GM23248 (cell line): Measurements from ENCODE around the gene REL. TPM values are rescaled to one million over a fixed set of nuclear protein-coding genes. Genes with fewer than 3 reads are reported as not detected.
"Not testable (repeated sequence)": the region's sequence is repeated elsewhere in the genome, so short reads cannot be mapped to it uniquely, and the experiment has no call there.

ENCODE experiments used
- DNase-seq: peaks from one replicate; pipeline ENCODE4 v3.0.0-alpha.2; 2015
- H2AFZ ChIP-seq: fragments of 200-600 bp; sonication (generic); 2 replicates; pipeline ENCODE4 v1.6.1; 2016; ENCODE audit warnings: antibody characterized with exemption
- H3F3A ChIP-seq: fragments of 200-600 bp; sonication (generic); 2 replicates; pipeline ENCODE4 v1.6.1; 2016; ENCODE audit warnings: mild to moderate bottlenecking, antibody characterized with exemption, mixed run types; ENCODE audit not compliant: insufficient read depth
- H3K27ac ChIP-seq: fragments of 200-600 bp; sonication (generic); 2 replicates; pipeline ENCODE4 v1.5.1; 2016; ENCODE audit warnings: mild to moderate bottlenecking
- H3K27me3 ChIP-seq: fragments of 200-600 bp; sonication (generic); replicated peaks from 2 replicates; pipeline ENCODE4 v1.6.1; 2016; ENCODE audit warnings: mild to moderate bottlenecking; ENCODE audit not compliant: insufficient read depth
- H3K36me3 ChIP-seq: fragments of 200-600 bp; sonication (generic); 2 replicates; pipeline ENCODE4 v1.6.1; 2016; ENCODE audit warnings: low read depth, mild to moderate bottlenecking
- H3K4me1 ChIP-seq: fragments of 200-600 bp; sonication (generic); 2 replicates; pipeline ENCODE4 v1.6.1; 2016; ENCODE audit warnings: mild to moderate bottlenecking; ENCODE audit not compliant: insufficient read depth
- H3K4me2 ChIP-seq: fragments of 200-600 bp; sonication (generic); one replicate; pipeline ENCODE4 v1.6.1; 2016; ENCODE audit warnings: mild to moderate bottlenecking; ENCODE audit not compliant: unreplicated experiment
- H3K4me3 ChIP-seq: fragments of 200-600 bp; sonication (generic); 2 replicates; pipeline ENCODE4 v1.5.1; 2016; ENCODE audit warnings: mild to moderate bottlenecking
- H3K79me2 ChIP-seq: fragments of 200-600 bp; sonication (generic); 2 replicates; pipeline ENCODE4 v1.6.1; 2016; ENCODE audit warnings: mild to moderate bottlenecking; ENCODE audit not compliant: insufficient read depth
- H3K9ac ChIP-seq: fragments of 200-600 bp; sonication (generic); 2 replicates; pipeline ENCODE4 v1.6.1; 2016; ENCODE audit warnings: mild to moderate bottlenecking
- H3K9me2 ChIP-seq: fragments of 200-600 bp; sonication (generic); 2 replicates; pipeline ENCODE4 v1.6.1; 2016; ENCODE audit warnings: mixed run types, mild to moderate bottlenecking, moderate library complexity; ENCODE audit not compliant: insufficient read depth
- H3K9me3 ChIP-seq: fragments of 200-600 bp; sonication (generic); one replicate; pipeline ENCODE4 v1.6.1; 2017; ENCODE audit warnings: low read depth
- H4K20me1 ChIP-seq: fragments of 200-600 bp; sonication (generic); 2 replicates; pipeline ENCODE4 v1.6.0; 2016; ENCODE audit not compliant: insufficient read depth
- EZH2 ChIP-seq: fragments of 200-600 bp; sonication (generic); IDR thresholded peaks from 2 replicates; pipeline ENCODE4 v1.6.1; 2018; ENCODE audit warnings: antibody characterized with exemption, mild to moderate bottlenecking; ENCODE audit not compliant: insufficient read depth, poor library complexity, severe bottlenecking
- EZH2phosphoT487 ChIP-seq: fragments of 200-600 bp; sonication (generic); IDR thresholded peaks from 2 replicates; pipeline ENCODE4 v1.6.1; 2018; ENCODE audit warnings: antibody characterized with exemption, moderate library complexity, mild to moderate bottlenecking, low read depth; ENCODE audit not compliant: insufficient read depth
- WGBS, 2 experiments: methylation state at CpG; one replicate each; pipeline ENCODE4 v1.1.6; 2015 to 2017; ENCODE audit warnings: low lambda C conversion rate in 2 of 2, low coverage in 1 of 2; ENCODE audit errors: missing lambda C conversion rate in 2 of 2; 5-methylcytosine and 5-hydroxymethylcytosine counted together
- in situ Hi-C: fragments of 300-500 bp; cut with MboI; formaldehyde crosslinking; loops from 2 replicates; pipeline ENCODE4 v1.15.0; 2020
- polyA plus RNA-seq: library from polyadenylated mRNA; unstranded; fragments of >200 nt; fragmentation: Nextera tagmentation; extraction: Ambion mirVana; gene quantifications from 2 replicates; pipeline ENCODE4 v1.2.1, GENCODE V29; 2016
- total RNA-seq: library from RNA; depleted of rRNA; stranded (reverse); fragments of >200 nt; shearing (Covaris generic); gene quantifications from 2 replicates; pipeline ENCODE4 v1.2.3, GENCODE V29; 2014

The REL gene
- total and polyA plus RNA-seq, 2 experiments from 2014 or later: 2.1 to 2.3 TPM

DNA sequence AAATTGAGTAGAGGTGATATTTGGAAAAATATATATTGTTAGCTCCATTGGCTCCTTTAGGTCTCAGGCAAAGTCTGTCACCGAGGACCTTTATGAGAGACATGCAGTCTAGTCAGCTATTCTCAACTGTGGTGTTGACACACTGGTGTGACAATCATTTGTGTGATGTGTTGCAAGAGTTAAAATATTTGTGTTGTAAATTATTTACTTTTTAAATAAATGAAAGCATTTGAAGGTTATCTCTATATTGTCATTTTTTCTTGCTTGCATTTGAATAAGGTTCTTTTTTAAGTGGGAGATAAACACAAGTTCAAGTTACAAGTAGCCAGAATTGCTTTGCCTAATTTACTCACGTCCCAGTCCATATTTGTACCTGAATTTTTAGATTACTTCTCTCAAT, 4.3 kb downstream of the REL start:
- peak overlapping the region; percentile 90 for H3K4me2 ChIP-seq
- in situ Hi-C loops: no loop called here
- H3K27ac ChIP-seq: 0 out of 2 replicates have a peak overlapping the region, but pooled peaks have one; percentile 97
- H3K27me3 ChIP-seq: no peaks in the 10 kb centered on the region
- H3K4me1 ChIP-seq: peaks cover 30% of the 10 kb centered on the region
- H3K9me3 ChIP-seq: no peaks in the 10 kb centered on the region
- DNase-seq: no peak
- peaks cover 81% of the 10 kb centered on the region for H3K79me2 ChIP-seq
- H3K9me2 ChIP-seq: no peaks in the 10 kb centered on the region
- no peaks in the 10 kb centered on the region for H4K20me1 ChIP-seq
- H3F3A ChIP-seq: peaks cover 8% of the 10 kb centered on the region
- H3K4me3 ChIP-seq: no peak overlapping the region
- H3K36me3 ChIP-seq: no peaks in the 10 kb centered on the region
- no peak for TF ChIP-seq EZH2
- TF ChIP-seq EZH2phosphoT487: no peak
- WGBS, 2 experiments: 94 to 96% methylated on average over 2 of the region's 2 CpGs
- no peak overlapping the region for H3K9ac ChIP-seq
- H2AFZ ChIP-seq: no peak overlapping the region

DNA sequence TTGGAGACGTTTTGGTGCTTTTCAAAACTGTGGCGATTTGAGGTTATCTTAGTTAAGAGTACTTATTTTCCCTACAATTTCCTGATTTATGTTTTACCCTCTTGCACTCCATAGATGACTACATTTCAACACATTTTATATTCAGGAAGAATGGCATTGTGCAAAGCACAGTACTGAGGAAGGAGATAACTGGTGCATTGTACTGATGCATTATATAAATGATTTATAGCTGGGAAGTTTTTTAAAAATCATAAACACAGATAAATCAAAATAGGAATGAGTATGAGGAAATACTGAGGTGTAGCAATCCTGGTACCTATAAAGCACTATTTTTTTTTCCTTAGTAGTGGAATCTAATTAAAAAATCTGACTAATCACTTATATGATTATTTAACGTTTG, 5.6 kb downstream of the REL start:
- H3K4me2 ChIP-seq: no peak overlapping the region
- H3K9me3 ChIP-seq: no peaks in the 10 kb centered on the region
- no peak overlapping the region for H2AFZ ChIP-seq
- H3K4me3 ChIP-seq: no peak overlapping the region
- 65 to 66% methylated on average over 3 of the region's 3 CpGs for WGBS, 2 experiments
- DNase-seq: no peak
- H3F3A ChIP-seq: peaks cover 6% of the 10 kb centered on the region
- H3K27ac ChIP-seq: no peak overlapping the region
- H3K9ac ChIP-seq: no peak overlapping the region
- H3K27me3 ChIP-seq: no peaks in the 10 kb centered on the region
- in situ Hi-C loops: no loop called here
- no peaks in the 10 kb centered on the region for H4K20me1 ChIP-seq
- TF ChIP-seq EZH2phosphoT487 (no peak), EZH2 (no peak)
- H3K36me3 ChIP-seq: 0 out of 2 replicates have a peak, but pooled peaks cover 2% of the 10 kb centered on the region
- peaks cover 30% of the 10 kb centered on the region for H3K4me1 ChIP-seq
- peaks cover 87% of the 10 kb centered on the region for H3K79me2 ChIP-seq
- no peaks in the 10 kb centered on the region for H3K9me2 ChIP-seq

DNA sequence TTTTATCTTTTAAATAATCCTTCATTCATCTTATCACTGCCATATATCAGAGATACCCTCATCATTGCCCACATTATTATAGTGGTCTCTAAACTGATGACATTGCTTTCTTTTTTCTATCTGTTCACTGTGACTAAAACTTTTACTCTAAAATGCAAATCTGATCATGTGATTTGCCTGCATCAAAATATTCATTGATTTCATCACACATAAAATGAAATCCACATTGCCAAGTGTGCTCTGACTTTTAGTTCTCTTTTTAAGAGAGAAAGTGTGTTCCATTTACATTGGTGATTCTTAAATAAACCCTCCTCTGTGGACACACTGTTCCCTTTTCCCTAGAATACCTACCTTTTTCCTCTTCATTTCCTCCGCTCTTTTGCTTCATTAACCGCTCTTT, 7.5 kb downstream of the REL start:
- Histone ChIP-seq H3K27ac (no peak overlapping the region), H3K4me1 (peaks cover 22% of the 10 kb centered on the region)

DNA sequence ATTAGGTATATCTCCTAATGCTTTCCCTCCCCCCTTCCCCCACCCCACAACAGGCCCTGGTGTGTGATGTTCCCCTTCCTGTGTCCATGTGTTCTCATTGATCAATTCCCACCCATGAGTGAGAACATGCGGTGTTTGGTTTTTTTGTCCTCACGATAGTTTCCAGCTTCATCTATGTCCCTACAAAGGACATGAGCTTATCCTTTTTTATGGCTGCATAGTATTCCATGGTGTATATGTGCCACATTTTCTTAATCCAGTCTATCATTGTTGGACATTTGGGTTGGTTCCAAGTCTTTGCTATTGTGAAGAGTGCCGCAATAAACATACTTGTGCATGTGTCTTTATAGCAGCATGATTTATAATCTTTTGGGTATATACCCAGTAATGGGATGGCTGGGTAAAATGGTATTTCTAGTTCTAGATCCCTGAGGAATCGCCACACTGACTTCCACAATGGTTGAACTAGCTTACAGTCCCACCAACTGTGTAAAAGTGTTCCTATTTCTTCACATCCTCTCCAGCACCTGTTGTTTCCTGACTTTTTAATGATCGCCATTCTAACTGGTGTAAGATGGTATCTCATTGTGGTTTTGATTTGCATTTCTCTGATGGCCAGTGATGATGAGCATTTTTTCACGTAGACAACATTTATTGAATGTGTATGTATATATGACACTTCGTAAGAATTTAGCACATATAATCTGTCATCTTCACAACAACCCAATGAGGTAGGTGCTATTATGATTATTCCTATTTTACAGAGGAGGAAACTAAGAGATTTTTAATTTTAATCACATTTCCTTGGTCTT, 8.4 kb downstream of the REL start:
- not testable (repeated sequence) for DNase-seq

More for the DNA sequence above, 7.5 kb downstream of the REL start:
- no peak overlapping the region for H3K4me3 ChIP-seq
- 0 out of 2 replicates have a peak, but pooled peaks cover 8% of the 10 kb centered on the region for H3K36me3 ChIP-seq
- no peaks in the 10 kb centered on the region for H3F3A ChIP-seq
- H3K79me2 ChIP-seq: peaks cover 72% of the 10 kb centered on the region
- no peak overlapping the region for H3K9ac ChIP-seq
- no peaks in the 10 kb centered on the region for H3K9me2 ChIP-seq
- no peak for DNase-seq
- no peak overlapping the region for H3K4me2 ChIP-seq
- in situ Hi-C loops: no loop called here
- WGBS, 2 experiments: 96 to 98% methylated on average over 2 of the region's 2 CpGs
- TF ChIP-seq EZH2: no peak
- no peak for TF ChIP-seq EZH2phosphoT487
- no peaks in the 10 kb centered on the region for H3K9me3 ChIP-seq
- no peak overlapping the region for H2AFZ ChIP-seq
- no peaks in the 10 kb centered on the region for H3K27me3 ChIP-seq
- H4K20me1 ChIP-seq: no peaks in the 10 kb centered on the region

More for the DNA sequence above, 8.4 kb downstream of the REL start:
- H3K4me2 ChIP-seq, H3F3A ChIP-seq, H3K27me3 ChIP-seq, H3K9ac ChIP-seq, H3K9me2 ChIP-seq, in situ Hi-C loops, H2AFZ ChIP-seq, H4K20me1 ChIP-seq, H3K9me3 ChIP-seq, H3K27ac ChIP-seq, H3K4me3 ChIP-seq: not testable (repeated sequence)
- H3K4me1 ChIP-seq: peaks cover 13% of the 10 kb centered on the region
- H3K79me2 ChIP-seq: peaks cover 63% of the 10 kb centered on the region
- peaks cover 13% of the 10 kb centered on the region; the same call in 1 of the 2 replicates for H3K36me3 ChIP-seq
- 96 to 97% methylated on average over 7 of the region's 7 CpGs for WGBS, 2 experiments
